Neural cell (in vitro differentiated cells): ENCODE data around the gene SAE1.

Source experiments
- EP300 ChIP-seq: fragments of 450-650 bp; conservative IDR thresholded peaks from 2 replicates; pipeline ENCODE4 v1.6.1; 2014; ENCODE audit warnings: antibody characterized with exemption, mild to moderate bottlenecking, moderate library complexity; ENCODE audit not compliant: poor library complexity, severe bottlenecking
- EZH2 ChIP-seq: fragments of 200-600, 300-800 bp; shearing (Covaris generic), sonication (generic); IDR thresholded peaks from 2 replicates; pipeline ENCODE4 v1.6.1; 2014; ENCODE audit warnings: antibody characterized with exemption, low read length, borderline replicate concordance, mild to moderate bottlenecking; ENCODE audit not compliant: insufficient read depth, poor library complexity, severe bottlenecking
- MXI1 ChIP-seq: fragments of 450-650 bp; conservative IDR thresholded peaks from 2 replicates; pipeline ENCODE4 v1.6.1; 2014; ENCODE audit warnings: antibody characterized with exemption, mild to moderate bottlenecking; ENCODE audit not compliant: poor library complexity, severe bottlenecking
- POLR2AphosphoS5 ChIP-seq: IDR thresholded peaks from 2 replicates; pipeline ENCODE4 v1.6.1; 2012
- RAD21 ChIP-seq: fragments of 450-650 bp; conservative IDR thresholded peaks from 2 replicates; pipeline ENCODE4 v1.6.1; 2014; ENCODE audit warnings: antibody characterized with exemption, mild to moderate bottlenecking, moderate library complexity
- TF ChIP-seq, protein P1 (sequence below): fragments of 450-650 bp; IDR thresholded peaks from 2 replicates; pipeline ENCODE4 v1.5.1; 2014; ENCODE audit warnings: antibody characterized with exemption, mild to moderate bottlenecking, moderate library complexity; ENCODE audit not compliant: poor library complexity, severe bottlenecking
- TF ChIP-seq, protein P2 (sequence below): IDR thresholded peaks from 2 replicates; pipeline ENCODE4 v1.6.1; 2012; ENCODE audit warnings: borderline replicate concordance

DNA sequence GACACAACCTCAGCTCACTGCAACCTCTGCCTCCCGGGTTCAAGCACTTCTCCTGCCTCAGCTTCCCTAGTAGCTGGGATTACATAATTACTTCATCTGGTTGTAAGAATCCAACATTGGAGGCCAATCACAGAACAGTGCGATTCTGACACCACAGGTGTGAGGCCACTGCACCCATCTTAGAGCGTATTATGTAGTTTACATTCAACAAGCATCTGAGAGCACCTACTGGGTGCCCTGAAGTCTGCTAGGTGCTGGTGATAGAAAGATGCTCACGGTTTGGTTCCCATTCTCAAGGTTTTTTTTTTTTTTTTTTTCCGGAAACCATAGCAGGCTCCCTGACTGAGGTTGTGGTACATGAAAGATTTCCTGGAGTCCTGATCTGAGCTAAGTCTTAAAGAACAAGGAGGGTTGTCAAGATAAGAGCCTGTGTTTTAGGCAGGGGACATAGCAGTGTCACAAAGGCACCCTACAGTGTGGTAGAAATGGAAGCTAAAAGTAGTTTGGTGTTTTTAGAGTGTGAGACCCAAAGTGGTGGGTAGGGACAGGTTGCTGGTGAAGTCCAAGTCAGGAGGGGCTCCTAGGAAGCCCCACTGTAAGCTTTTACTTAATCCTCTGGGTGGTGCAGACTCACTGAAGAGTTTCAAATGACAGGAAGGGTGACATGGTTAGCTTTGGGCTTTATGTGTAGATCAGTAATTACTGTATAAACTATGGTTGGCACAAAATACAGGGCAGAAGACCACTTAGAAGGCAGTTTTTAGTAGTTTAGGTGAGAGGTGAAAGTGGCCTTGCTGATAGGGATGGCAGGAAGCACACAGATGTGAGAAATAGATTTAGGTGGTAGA, 15.2 kb downstream of the SAE1 start:
- TF ChIP-seq, protein P1, sequence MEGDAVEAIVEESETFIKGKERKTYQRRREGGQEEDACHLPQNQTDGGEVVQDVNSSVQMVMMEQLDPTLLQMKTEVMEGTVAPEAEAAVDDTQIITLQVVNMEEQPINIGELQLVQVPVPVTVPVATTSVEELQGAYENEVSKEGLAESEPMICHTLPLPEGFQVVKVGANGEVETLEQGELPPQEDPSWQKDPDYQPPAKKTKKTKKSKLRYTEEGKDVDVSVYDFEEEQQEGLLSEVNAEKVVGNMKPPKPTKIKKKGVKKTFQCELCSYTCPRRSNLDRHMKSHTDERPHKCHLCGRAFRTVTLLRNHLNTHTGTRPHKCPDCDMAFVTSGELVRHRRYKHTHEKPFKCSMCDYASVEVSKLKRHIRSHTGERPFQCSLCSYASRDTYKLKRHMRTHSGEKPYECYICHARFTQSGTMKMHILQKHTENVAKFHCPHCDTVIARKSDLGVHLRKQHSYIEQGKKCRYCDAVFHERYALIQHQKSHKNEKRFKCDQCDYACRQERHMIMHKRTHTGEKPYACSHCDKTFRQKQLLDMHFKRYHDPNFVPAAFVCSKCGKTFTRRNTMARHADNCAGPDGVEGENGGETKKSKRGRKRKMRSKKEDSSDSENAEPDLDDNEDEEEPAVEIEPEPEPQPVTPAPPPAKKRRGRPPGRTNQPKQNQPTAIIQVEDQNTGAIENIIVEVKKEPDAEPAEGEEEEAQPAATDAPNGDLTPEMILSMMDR: no peak
- no peak for TF ChIP-seq POLR2AphosphoS5
- no peak for TF ChIP-seq EP300
- no peak for TF ChIP-seq EZH2
- no peak for TF ChIP-seq RAD21
- TF ChIP-seq, protein P2, sequence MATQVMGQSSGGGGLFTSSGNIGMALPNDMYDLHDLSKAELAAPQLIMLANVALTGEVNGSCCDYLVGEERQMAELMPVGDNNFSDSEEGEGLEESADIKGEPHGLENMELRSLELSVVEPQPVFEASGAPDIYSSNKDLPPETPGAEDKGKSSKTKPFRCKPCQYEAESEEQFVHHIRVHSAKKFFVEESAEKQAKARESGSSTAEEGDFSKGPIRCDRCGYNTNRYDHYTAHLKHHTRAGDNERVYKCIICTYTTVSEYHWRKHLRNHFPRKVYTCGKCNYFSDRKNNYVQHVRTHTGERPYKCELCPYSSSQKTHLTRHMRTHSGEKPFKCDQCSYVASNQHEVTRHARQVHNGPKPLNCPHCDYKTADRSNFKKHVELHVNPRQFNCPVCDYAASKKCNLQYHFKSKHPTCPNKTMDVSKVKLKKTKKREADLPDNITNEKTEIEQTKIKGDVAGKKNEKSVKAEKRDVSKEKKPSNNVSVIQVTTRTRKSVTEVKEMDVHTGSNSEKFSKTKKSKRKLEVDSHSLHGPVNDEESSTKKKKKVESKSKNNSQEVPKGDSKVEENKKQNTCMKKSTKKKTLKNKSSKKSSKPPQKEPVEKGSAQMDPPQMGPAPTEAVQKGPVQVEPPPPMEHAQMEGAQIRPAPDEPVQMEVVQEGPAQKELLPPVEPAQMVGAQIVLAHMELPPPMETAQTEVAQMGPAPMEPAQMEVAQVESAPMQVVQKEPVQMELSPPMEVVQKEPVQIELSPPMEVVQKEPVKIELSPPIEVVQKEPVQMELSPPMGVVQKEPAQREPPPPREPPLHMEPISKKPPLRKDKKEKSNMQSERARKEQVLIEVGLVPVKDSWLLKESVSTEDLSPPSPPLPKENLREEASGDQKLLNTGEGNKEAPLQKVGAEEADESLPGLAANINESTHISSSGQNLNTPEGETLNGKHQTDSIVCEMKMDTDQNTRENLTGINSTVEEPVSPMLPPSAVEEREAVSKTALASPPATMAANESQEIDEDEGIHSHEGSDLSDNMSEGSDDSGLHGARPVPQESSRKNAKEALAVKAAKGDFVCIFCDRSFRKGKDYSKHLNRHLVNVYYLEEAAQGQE: no peak
- TF ChIP-seq MXI1: no peak
